ENCODE results near the gene DTNBP1. TPM values are rescaled to one million over a fixed set of nuclear protein-coding genes. Genes with fewer than 3 reads are reported as not detected.
A peak's percentile ranks its signal among the peaks of the same experiment; 100 is the strongest.

Gene DTNBP1
- total and polyA plus RNA-seq, 2 of the 4 experiments (the other 2 are of a cell fraction): 4.8 to 18.7 TPM

DNA sequence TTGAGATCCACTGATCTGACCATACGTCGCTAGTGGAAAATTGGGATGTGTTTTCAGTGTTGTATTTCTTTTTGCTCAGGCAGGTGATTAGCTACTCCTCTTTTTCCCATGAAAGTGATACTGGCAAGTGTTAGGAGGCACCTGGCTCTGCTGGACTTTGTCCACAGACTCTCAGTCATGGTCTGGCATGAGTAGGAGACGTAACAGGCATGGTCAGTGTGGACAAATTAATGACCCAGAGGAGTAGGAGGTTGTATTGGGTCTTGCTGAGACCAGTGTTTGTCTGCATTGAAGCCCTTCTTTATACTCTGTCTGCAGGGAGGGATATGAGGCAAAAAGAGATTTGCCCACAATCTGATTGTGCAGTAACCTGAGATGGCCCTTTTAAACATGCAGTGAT is 178.7 kb downstream of the DTNBP1 start:
- Histone ChIP-seq H2AFZ (replicated peaks; ENCODE audit: low read length, poor library complexity) (no peak overlapping the region), H2BK20ac (ENCODE audit: low read depth, low read length) (no peak overlapping the region), H4K8ac (ENCODE audit: low read depth in 2 of 2, low read length in 2 of 2) (no peak overlapping the region), H3K9me3 (ENCODE audit: control insufficient read depth, insufficient read depth, low read length) (no peaks in the 10 kb centered on the region), H3K23ac (ENCODE audit: low read depth, low read length) (no peak overlapping the region), H3K9ac (ENCODE audit: low read depth, low read length) (no peak overlapping the region), H2AK5ac (ENCODE audit: low read depth, low read length) (0 out of 2 replicates have a peak overlapping the region, but pooled peaks have one; percentile 2), H3K14ac (replicated peaks; ENCODE audit: low read depth, low read length) (no peak overlapping the region), H3K36me3 (ENCODE audit: control insufficient read depth, insufficient read depth, low read length) (peaks cover 18% of the 10 kb centered on the region), H2BK15ac (ENCODE audit: low read depth, low read length) (no peak overlapping the region), H3K4me2 (ENCODE audit: low read depth, low read length) (no peak overlapping the region), H4K20me1 (ENCODE audit: insufficient read depth, low read length) (peaks cover 9% of the 10 kb centered on the region; the same call in 1 of the 2 replicates), H3K18ac (ENCODE audit: low read depth, low read length) (0 out of 2 replicates have a peak overlapping the region, but pooled peaks have one; percentile 5), H2BK120ac (ENCODE audit: low read depth, low read length) (no peak overlapping the region), H3K56ac (ENCODE audit: extremely low read depth, insufficient read depth, low read length) (no peak overlapping the region), H2AK9ac (replicated peaks; ENCODE audit: low read depth, low read length, poor library complexity) (no peak overlapping the region), H3K27ac (ENCODE audit: insufficient read depth, low read length) (no peak overlapping the region), H3K27me3 (ENCODE audit: control insufficient read depth, insufficient read depth, low read length) (no peaks in the 10 kb centered on the region), H4K5ac (ENCODE audit: low read depth, low read length) (no peak overlapping the region), H3K4ac (ENCODE audit: low read depth, low read length) (no peak overlapping the region), H2BK5ac (ENCODE audit: low read depth, low read length, poor library complexity, severe bottlenecking) (no peak overlapping the region), H3K4me1 (ENCODE audit: control insufficient read depth, insufficient read depth, low read length) (peaks cover 7% of the 10 kb centered on the region; the same call in 1 of the 2 replicates), H3K4me3 (ENCODE audit: insufficient read depth, low read depth, low read length) (no peak overlapping the region), H4K91ac (ENCODE audit: insufficient read depth, low read depth, low read length) (no peak overlapping the region), H3K9me1 (ENCODE audit: insufficient read depth, low read length) (peaks cover 18% of the 10 kb centered on the region; the same call in 1 of the 2 replicates), H3K79me1 (ENCODE audit: low read depth in 1 of 2, low read length in 2 of 2) (peaks cover 23 to 61% of the 10 kb centered on the region in 2 experiments)
- WGBS, 2 experiments (ENCODE audit: extremely low coverage in 2 of 2, insufficient read length in 1 of 2): no CpG with 5 or more reads among the region's 3 CpGs
- ChIA-PET CTCF (no interaction called here), POLR2A (ENCODE audit: unreplicated experiment) (no interaction called here)
- BruUV-seq (replicated peaks): no TSS peak
- in situ Hi-C loops (cut with MboI; ENCODE audit: low sequenced_read_pairs): no loop called here
- dilution Hi-C loops (cut with HindIII; ENCODE audit: low sequenced_read_pairs, unreplicated experiment): no loop called here
- intact Hi-C loops (cut with micrococcal nuclease): no loop called here
- DNase-seq (no peak), ATAC-seq (ENCODE audit: low read depth) (no peak)
- TF ChIP-seq SMC3 (IDR thresholded peaks at IDR 0.05; ENCODE audit: low read depth, low read length) (no peak), CHD1 (IDR thresholded peaks at IDR 0.05; ENCODE audit: low read depth, low read length) (no peak), BHLHE40 (IDR thresholded peaks at IDR 0.05; ENCODE audit: low read depth, low read length) (no peak), RFX5 (IDR thresholded peaks at IDR 0.05; ENCODE audit: low read depth, low read length) (no peak), NFE2L2 (IDR thresholded peaks at IDR 0.05; ENCODE audit: low read depth, low read length) (no peak), CEBPB (IDR thresholded peaks at IDR 0.05; ENCODE audit: low read depth, low read length) (no peak), MAZ (IDR thresholded peaks at IDR 0.05; ENCODE audit: borderline replicate concordance, low read depth, low read length) (no peak), POLR2A (IDR thresholded peaks at IDR 0.05; ENCODE audit: low read depth, low read length) (no peak), MAFK (IDR thresholded peaks at IDR 0.05; ENCODE audit: low read depth, low read length) (no peak), RAD21 (IDR thresholded peaks at IDR 0.05; ENCODE audit: low read length) (no peak), RCOR1 (IDR thresholded peaks at IDR 0.05; ENCODE audit: insufficient replicate concordance, low read length) (no peak)
